Tibial nerve (tissue), 4 donors: ENCODE results near the gene TMEM63C.

Experiments
- EP300 ChIP-seq, 2 donors: sonication (generic); formaldehyde crosslinking; IDR thresholded peaks; one replicate each; pipeline ENCODE4 v1.6.1; 2017; ENCODE audit warnings: antibody characterized with exemption in 2 of 2, mild to moderate bottlenecking in 1 of 2
- POLR2A ChIP-seq, 2 donors: fragments of 450-650 bp; IDR thresholded peaks; one replicate each; pipeline ENCODE4 v1.6.1; 2017; ENCODE audit warnings: antibody characterized with exemption in 2 of 2, mild to moderate bottlenecking in 2 of 2, moderate library complexity in 2 of 2
- TF ChIP-seq, protein P1 (sequence below), 5 experiments: fragments of 200-600 bp in 3 of 5; fragments of 450-650 bp in 2 of 5; sonication (generic) in 3 of 5; IDR thresholded peaks; one replicate each; pipeline ENCODE4 v1.5.1; 2016 to 2019; ENCODE audit warnings: antibody characterized with exemption in 5 of 5, mild to moderate bottlenecking in 3 of 5, moderate library complexity in 2 of 5

DNA sequence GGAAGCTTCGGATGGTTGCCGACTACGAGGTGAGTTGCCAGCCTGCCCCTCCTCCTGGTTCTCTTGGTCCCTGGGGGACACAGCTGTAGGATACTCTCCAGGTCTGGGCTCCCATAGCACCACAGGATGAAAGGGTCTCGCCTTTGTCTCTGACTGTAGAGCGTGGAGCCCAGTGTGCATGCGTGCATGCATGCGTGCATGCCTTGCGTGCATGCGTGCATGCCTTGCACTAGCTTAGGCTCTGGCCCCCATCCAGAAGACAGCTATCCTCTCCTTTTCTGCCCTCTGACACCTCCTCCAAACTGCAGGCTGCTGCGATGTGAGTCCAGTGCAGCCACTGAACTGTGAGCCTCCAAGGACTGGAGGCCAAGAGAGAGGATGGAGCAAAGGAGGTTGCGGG, 70.3 kb downstream of the TMEM63C start:
- TF ChIP-seq, protein P1, sequence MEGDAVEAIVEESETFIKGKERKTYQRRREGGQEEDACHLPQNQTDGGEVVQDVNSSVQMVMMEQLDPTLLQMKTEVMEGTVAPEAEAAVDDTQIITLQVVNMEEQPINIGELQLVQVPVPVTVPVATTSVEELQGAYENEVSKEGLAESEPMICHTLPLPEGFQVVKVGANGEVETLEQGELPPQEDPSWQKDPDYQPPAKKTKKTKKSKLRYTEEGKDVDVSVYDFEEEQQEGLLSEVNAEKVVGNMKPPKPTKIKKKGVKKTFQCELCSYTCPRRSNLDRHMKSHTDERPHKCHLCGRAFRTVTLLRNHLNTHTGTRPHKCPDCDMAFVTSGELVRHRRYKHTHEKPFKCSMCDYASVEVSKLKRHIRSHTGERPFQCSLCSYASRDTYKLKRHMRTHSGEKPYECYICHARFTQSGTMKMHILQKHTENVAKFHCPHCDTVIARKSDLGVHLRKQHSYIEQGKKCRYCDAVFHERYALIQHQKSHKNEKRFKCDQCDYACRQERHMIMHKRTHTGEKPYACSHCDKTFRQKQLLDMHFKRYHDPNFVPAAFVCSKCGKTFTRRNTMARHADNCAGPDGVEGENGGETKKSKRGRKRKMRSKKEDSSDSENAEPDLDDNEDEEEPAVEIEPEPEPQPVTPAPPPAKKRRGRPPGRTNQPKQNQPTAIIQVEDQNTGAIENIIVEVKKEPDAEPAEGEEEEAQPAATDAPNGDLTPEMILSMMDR (IDR thresholded peaks at IDR 0.05), result no peak
- TF ChIP-seq POLR2A (IDR thresholded peaks at IDR 0.05) (no peak), EP300 (IDR thresholded peaks at IDR 0.05) (no peak)
